Suppressor macrophage treated with lipopolysaccharide for 1 hour (primary cell): ENCODE results near the gene BHLHE23.
A peak's percentile ranks its signal among the peaks of the same experiment; 100 is the strongest.
"Not testable (repeated sequence)": the region's sequence is repeated elsewhere in the genome, so short reads cannot be mapped to it uniquely, and the experiment has no call there.

ENCODE experiments used
- DNase-seq, 3 donors: peaks; one replicate each; pipeline ENCODE4 v3.0.0-alpha.2; 2020 to 2022

BHLHE23 gene

GRCh38 chr20:63042448-63043071 is 35.8 kb upstream of the BHLHE23 start:
- no peak for DNase-seq

GRCh38 chr20:63041776-63042175 is 35.0 kb upstream of the BHLHE23 start:
- DNase-seq: no peak

- DNase-seq: no peak
Measured at GRCh38 chr20:63037669-63038268, 31.0 kb upstream of the BHLHE23 start.

- DNase-seq: no peak
Measured at GRCh38 chr20:63036291-63036690, 29.5 kb upstream of the BHLHE23 start.

- no peak for DNase-seq
Measured at GRCh38 chr20:63035603-63036185, 28.9 kb upstream of the BHLHE23 start.

- DNase-seq: not testable (repeated sequence)
Measured at GRCh38 chr20:63034710-63035602, 28.2 kb upstream of the BHLHE23 start.

GRCh38 chr20:63033794-63034709 is 27.3 kb upstream of the BHLHE23 start:
- DNase-seq: no peak

- DNase-seq: no peak
Measured at GRCh38 chr20:63032861-63033793, 26.4 kb upstream of the BHLHE23 start.

- DNase-seq: no peak
Measured at GRCh38 chr20:63032026-63032800, 25.4 kb upstream of the BHLHE23 start.

GRCh38 chr20:63031251-63032014 is 24.7 kb upstream of the BHLHE23 start:
- DNase-seq: no peak

- no peak for DNase-seq
Measured at GRCh38 chr20:63029358-63030121, 22.8 kb upstream of the BHLHE23 start.

GRCh38 chr20:63028461-63028921 is 21.7 kb upstream of the BHLHE23 start:
- no peak for DNase-seq

- DNase-seq: no peak
Measured at GRCh38 chr20:63027922-63028389, 21.2 kb upstream of the BHLHE23 start.

GRCh38 chr20:63027221-63027921 is 20.6 kb upstream of the BHLHE23 start:
- DNase-seq: no peak

- no peak for DNase-seq
Measured at GRCh38 chr20:63026582-63027165, 19.9 kb upstream of the BHLHE23 start.

- peak; percentile 59 to 70 (median 59) for DNase-seq
Measured at GRCh38 chr20:63025534-63026331, 19.0 kb upstream of the BHLHE23 start.
